ENCODE measurements around the gene TCERG1L.

GRCh38 chr10:131062621-131063260, 248.8 kb downstream of the TCERG1L start:
- TF ChIP-seq CTCF (IDR thresholded peaks at IDR 0.05; ENCODE audit: poor library complexity) (no peak), EZH2 (IDR thresholded peaks at IDR 0.05; ENCODE audit: borderline replicate concordance) (no peak)
